NT2/D1 (cell line): ENCODE data around the gene BRD4.

Experiments used
- SUZ12 ChIP-seq: IDR thresholded peaks from 2 replicates; pipeline ENCODE4 v1.6.1; 2011; ENCODE audit not compliant: insufficient read length, insufficient read depth; ENCODE audit errors: extremely low read depth
- YY1 ChIP-seq: IDR thresholded peaks from 2 replicates; pipeline ENCODE4 v1.6.1; 2011; ENCODE audit not compliant: insufficient read length, insufficient read depth
- ZNF274 ChIP-seq: IDR thresholded peaks from 2 replicates; pipeline ENCODE4 v1.6.1; 2011; ENCODE audit warnings: mild to moderate bottlenecking, low read depth, low read length

- TF ChIP-seq SUZ12 (no peak), ZNF274 (no peak), YY1 (no peak)
Observed at GRCh38 chr19:15292847-15293582, 39.3 kb downstream of the BRD4 start.
